KMS-11 (cell line): Measurements from ENCODE around the gene AFF3.

ENCODE experiments used
- H2AFZ ChIP-seq: fragments of 200-600 bp; sonication (generic); 2 replicates; pipeline ENCODE4 v1.6.1; 2016; ENCODE audit warnings: antibody characterized with exemption, mixed run types, low read depth
- H3K27ac ChIP-seq: fragments of 200-600 bp; sonication (generic); 2 replicates; pipeline ENCODE4 v1.6.1; 2016; ENCODE audit warnings: mild to moderate bottlenecking, mixed run types
- H3K27me3 ChIP-seq: fragments of 200-600 bp; sonication (generic); 2 replicates; pipeline ENCODE4 v1.6.1; 2017; ENCODE audit warnings: mild to moderate bottlenecking, low read depth, mixed run types, moderate library complexity; ENCODE audit not compliant: insufficient read depth
- H3K36me3 ChIP-seq: fragments of 200-600 bp; sonication (generic); 2 replicates; pipeline ENCODE4 v1.6.1; 2017; ENCODE audit warnings: mild to moderate bottlenecking, mixed run types; ENCODE audit not compliant: insufficient read depth
- H3K4me1 ChIP-seq: fragments of 200-600 bp; sonication (generic); 2 replicates; pipeline ENCODE4 v1.6.1; 2016; ENCODE audit warnings: mild to moderate bottlenecking, low read depth, mixed run types; ENCODE audit not compliant: poor library complexity, severe bottlenecking
- H3K4me2 ChIP-seq: fragments of 200-600 bp; sonication (generic); 2 replicates; pipeline ENCODE4 v1.7.0; 2016; ENCODE audit warnings: mild to moderate bottlenecking, mixed run types
- H3K4me3 ChIP-seq: fragments of 200-600 bp; sonication (generic); IDR thresholded peaks from 2 replicates; pipeline ENCODE4 v1.6.1; 2017; ENCODE audit warnings: low read depth, low read length, mixed read lengths; ENCODE audit not compliant: insufficient read depth
- H3K79me2 ChIP-seq: fragments of 200-600 bp; sonication (generic); 2 replicates; pipeline ENCODE4 v1.6.1; 2016; ENCODE audit warnings: low read depth, mixed run types; ENCODE audit not compliant: insufficient read depth
- H3K9ac ChIP-seq: fragments of 200-600 bp; sonication (generic); 2 replicates; pipeline ENCODE4 v1.6.1; 2016; ENCODE audit warnings: mild to moderate bottlenecking, mixed run types
- H4K20me1 ChIP-seq: fragments of 200-600 bp; sonication (generic); 2 replicates; pipeline ENCODE4 v1.6.1; 2016; ENCODE audit warnings: mild to moderate bottlenecking, mixed run types; ENCODE audit not compliant: insufficient read depth
- TF ChIP-seq, protein P1 (sequence below): fragments of 200-600 bp; sonication (generic); conservative IDR thresholded peaks from 2 replicates; pipeline ENCODE4 v1.6.1; 2017; ENCODE audit warnings: low read depth, mild to moderate bottlenecking, antibody characterized with exemption, low read length, moderate library complexity, mixed read lengths

Gene AFF3

DNA sequence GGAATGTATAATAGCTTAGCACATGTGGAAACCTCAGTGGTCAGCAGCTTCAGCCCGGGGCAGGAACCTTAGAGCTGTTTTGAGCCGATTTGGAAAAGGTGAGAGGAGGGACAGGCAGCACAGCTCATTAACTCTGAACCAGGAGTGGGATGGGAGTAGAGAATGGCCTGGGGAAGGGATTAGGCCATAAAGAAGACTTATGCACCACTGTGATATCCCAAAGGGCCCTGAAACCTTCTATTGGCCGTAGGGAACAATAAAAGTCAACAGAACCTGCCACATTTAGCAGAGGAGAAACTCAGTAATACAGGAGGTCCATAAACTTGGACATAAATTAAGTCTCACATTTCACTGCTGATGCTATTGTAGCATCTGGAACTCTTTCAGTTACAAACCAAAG lies 528.4 kb downstream of the AFF3 start:
- TF ChIP-seq, protein P1, sequence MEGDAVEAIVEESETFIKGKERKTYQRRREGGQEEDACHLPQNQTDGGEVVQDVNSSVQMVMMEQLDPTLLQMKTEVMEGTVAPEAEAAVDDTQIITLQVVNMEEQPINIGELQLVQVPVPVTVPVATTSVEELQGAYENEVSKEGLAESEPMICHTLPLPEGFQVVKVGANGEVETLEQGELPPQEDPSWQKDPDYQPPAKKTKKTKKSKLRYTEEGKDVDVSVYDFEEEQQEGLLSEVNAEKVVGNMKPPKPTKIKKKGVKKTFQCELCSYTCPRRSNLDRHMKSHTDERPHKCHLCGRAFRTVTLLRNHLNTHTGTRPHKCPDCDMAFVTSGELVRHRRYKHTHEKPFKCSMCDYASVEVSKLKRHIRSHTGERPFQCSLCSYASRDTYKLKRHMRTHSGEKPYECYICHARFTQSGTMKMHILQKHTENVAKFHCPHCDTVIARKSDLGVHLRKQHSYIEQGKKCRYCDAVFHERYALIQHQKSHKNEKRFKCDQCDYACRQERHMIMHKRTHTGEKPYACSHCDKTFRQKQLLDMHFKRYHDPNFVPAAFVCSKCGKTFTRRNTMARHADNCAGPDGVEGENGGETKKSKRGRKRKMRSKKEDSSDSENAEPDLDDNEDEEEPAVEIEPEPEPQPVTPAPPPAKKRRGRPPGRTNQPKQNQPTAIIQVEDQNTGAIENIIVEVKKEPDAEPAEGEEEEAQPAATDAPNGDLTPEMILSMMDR, result no peak
- Histone ChIP-seq H3K36me3 (no peaks in the 10 kb centered on the region), H3K27ac (no peak overlapping the region), H3K9ac (no peak overlapping the region), H3K4me1 (no peaks in the 10 kb centered on the region), H3K27me3 (no peaks in the 10 kb centered on the region), H4K20me1 (no peaks in the 10 kb centered on the region), H3K79me2 (no peaks in the 10 kb centered on the region), H2AFZ (no peak overlapping the region), H3K4me3 (no peak overlapping the region), H3K4me2 (no peak overlapping the region)

GRCh38 chr2:99611786-99612185 lies 530.6 kb downstream of the AFF3 start:
- TF ChIP-seq, protein P1, result no peak

DNA sequence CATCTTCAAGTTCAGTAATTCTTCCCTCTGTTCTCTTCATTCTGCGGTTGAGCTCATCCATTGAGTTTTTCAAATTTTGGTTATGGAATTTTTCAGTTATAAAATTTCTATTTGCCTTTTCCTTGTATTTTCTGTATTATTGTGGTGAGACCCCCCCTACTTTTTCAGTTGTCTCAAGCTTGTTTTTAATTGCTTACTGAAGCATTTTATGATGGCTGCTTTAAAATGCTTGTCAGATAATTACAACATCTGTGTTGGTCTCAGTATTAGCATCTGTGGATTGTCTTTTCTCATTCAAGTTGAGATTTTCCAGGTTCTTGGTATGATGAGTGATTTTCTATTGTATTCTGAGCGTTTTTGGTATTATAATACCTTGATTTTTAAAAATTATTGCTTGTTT lies 531.4 kb downstream of the AFF3 start:
- TF ChIP-seq, protein P1, result no peak
- Histone ChIP-seq H3K27ac (no peak overlapping the region), H3K4me1 (no peaks in the 10 kb centered on the region)

More at GRCh38 chr2:99611786-99612185, 530.6 kb downstream of the AFF3 start:
- Histone ChIP-seq H2AFZ (no peak overlapping the region), H3K79me2 (no peaks in the 10 kb centered on the region), H3K27me3 (no peaks in the 10 kb centered on the region), H3K9ac (no peak overlapping the region), H3K36me3 (no peaks in the 10 kb centered on the region), H3K4me2 (no peak overlapping the region), H3K27ac (no peak overlapping the region), H3K4me1 (no peaks in the 10 kb centered on the region), H4K20me1 (no peaks in the 10 kb centered on the region), H3K4me3 (no peak overlapping the region)

GRCh38 chr2:99609851-99610381 lies 532.5 kb downstream of the AFF3 start:
- TF ChIP-seq, protein P1, result no peak
- no peaks in the 10 kb centered on the region for H3K36me3 ChIP-seq
- H3K4me3 ChIP-seq, result no peak overlapping the region

More for the DNA sequence above, 531.4 kb downstream of the AFF3 start:
- H3K79me2 ChIP-seq, result no peaks in the 10 kb centered on the region
- no peaks in the 10 kb centered on the region for H3K27me3 ChIP-seq
- no peak overlapping the region for H3K4me3 ChIP-seq
- H3K36me3 ChIP-seq, result no peaks in the 10 kb centered on the region
- H4K20me1 ChIP-seq, result no peaks in the 10 kb centered on the region
- no peak overlapping the region for H2AFZ ChIP-seq
- no peak overlapping the region for H3K4me2 ChIP-seq
- no peak overlapping the region for H3K9ac ChIP-seq

More at GRCh38 chr2:99609851-99610381, 532.5 kb downstream of the AFF3 start:
- H3K4me1 ChIP-seq, result no peaks in the 10 kb centered on the region
- no peak overlapping the region for H2AFZ ChIP-seq
- H3K27ac ChIP-seq, result no peak overlapping the region
- no peaks in the 10 kb centered on the region for H4K20me1 ChIP-seq
- no peaks in the 10 kb centered on the region for H3K27me3 ChIP-seq
- no peak overlapping the region for H3K4me2 ChIP-seq
- no peak overlapping the region for H3K9ac ChIP-seq
- no peaks in the 10 kb centered on the region for H3K79me2 ChIP-seq
